ENCODE data around the gene PRL. TPM values are rescaled to one million over a fixed set of nuclear protein-coding genes. Genes with fewer than 3 reads are reported as not detected.

Gene PRL
- total RNA-seq, 1 experiment from 2014 or later = not detected

GRCh38 chr6:22302838-22303237, 6.0 kb upstream of the PRL start:
- no peak for DNase-seq (ENCODE audit: low spot score)
- Mint-ChIP-seq H3K9me3 (no peaks in the 10 kb centered on the region), H3K4me1 (peaks cover 15% of the 10 kb centered on the region), H3K4me3 (no peak overlapping the region), H3K27me3 (ENCODE audit: low read depth) (no peaks in the 10 kb centered on the region), H3K36me3 (no peaks in the 10 kb centered on the region), H3K27ac (no peak overlapping the region)
- ChIA-PET POLR2A (no interaction called here), CTCF (no interaction called here)
- ATAC-seq = no peak
- no peak for TF ChIP-seq ZBTB21 (CRISPR knock-in tag; IDR thresholded peaks at IDR 0.05; ENCODE audit: borderline replicate concordance)
- TF ChIP-seq GRHL2 (CRISPR knock-in tag; IDR thresholded peaks at IDR 0.05; ENCODE audit: insufficient replicate concordance, severe bottlenecking) = no peak
- no peak for TF ChIP-seq FOXJ3 (CRISPR knock-in tag; IDR thresholded peaks at IDR 0.05; ENCODE audit: borderline replicate concordance)
- no peak for TF ChIP-seq GABPB1 (CRISPR knock-in tag; IDR thresholded peaks at IDR 0.05)
- TF ChIP-seq AR (CRISPR knock-in tag; IDR thresholded peaks at IDR 0.05) = no peak
- TF ChIP-seq TCF7 (CRISPR knock-in tag; IDR thresholded peaks at IDR 0.05; ENCODE audit: low read depth) = no peak
- TF ChIP-seq CREM (CRISPR knock-in tag; IDR thresholded peaks at IDR 0.05) = no peak
- no peak for TF ChIP-seq MAX (CRISPR knock-in tag; IDR thresholded peaks at IDR 0.05)
- no peak for TF ChIP-seq PRDM15 (CRISPR knock-in tag; IDR thresholded peaks at IDR 0.05)
- no peak for TF ChIP-seq PREB (CRISPR knock-in tag; IDR thresholded peaks at IDR 0.05; ENCODE audit: borderline replicate concordance)
- TF ChIP-seq ATF2 (CRISPR knock-in tag; IDR thresholded peaks at IDR 0.05; ENCODE audit: borderline replicate concordance, low read depth) = no peak
- no peak for TF ChIP-seq SOX15 (CRISPR knock-in tag; IDR thresholded peaks at IDR 0.05)
- no peak for TF ChIP-seq NFE2L1 (CRISPR knock-in tag; IDR thresholded peaks at IDR 0.05)
- TF ChIP-seq, protein P1, sequence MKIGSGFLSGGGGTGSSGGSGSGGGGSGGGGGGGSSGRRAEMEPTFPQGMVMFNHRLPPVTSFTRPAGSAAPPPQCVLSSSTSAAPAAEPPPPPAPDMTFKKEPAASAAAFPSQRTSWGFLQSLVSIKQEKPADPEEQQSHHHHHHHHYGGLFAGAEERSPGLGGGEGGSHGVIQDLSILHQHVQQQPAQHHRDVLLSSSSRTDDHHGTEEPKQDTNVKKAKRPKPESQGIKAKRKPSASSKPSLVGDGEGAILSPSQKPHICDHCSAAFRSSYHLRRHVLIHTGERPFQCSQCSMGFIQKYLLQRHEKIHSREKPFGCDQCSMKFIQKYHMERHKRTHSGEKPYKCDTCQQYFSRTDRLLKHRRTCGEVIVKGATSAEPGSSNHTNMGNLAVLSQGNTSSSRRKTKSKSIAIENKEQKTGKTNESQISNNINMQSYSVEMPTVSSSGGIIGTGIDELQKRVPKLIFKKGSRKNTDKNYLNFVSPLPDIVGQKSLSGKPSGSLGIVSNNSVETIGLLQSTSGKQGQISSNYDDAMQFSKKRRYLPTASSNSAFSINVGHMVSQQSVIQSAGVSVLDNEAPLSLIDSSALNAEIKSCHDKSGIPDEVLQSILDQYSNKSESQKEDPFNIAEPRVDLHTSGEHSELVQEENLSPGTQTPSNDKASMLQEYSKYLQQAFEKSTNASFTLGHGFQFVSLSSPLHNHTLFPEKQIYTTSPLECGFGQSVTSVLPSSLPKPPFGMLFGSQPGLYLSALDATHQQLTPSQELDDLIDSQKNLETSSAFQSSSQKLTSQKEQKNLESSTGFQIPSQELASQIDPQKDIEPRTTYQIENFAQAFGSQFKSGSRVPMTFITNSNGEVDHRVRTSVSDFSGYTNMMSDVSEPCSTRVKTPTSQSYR (CRISPR knock-in tag; IDR thresholded peaks at IDR 0.05) = no peak
- TF ChIP-seq, protein P2, sequence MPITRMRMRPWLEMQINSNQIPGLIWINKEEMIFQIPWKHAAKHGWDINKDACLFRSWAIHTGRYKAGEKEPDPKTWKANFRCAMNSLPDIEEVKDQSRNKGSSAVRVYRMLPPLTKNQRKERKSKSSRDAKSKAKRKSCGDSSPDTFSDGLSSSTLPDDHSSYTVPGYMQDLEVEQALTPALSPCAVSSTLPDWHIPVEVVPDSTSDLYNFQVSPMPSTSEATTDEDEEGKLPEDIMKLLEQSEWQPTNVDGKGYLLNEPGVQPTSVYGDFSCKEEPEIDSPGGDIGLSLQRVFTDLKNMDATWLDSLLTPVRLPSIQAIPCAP (CRISPR knock-in tag; IDR thresholded peaks at IDR 0.05) = no peak
- no peak for TF ChIP-seq SMAD4 (CRISPR knock-in tag; IDR thresholded peaks at IDR 0.05)
- TF ChIP-seq, protein P3, sequence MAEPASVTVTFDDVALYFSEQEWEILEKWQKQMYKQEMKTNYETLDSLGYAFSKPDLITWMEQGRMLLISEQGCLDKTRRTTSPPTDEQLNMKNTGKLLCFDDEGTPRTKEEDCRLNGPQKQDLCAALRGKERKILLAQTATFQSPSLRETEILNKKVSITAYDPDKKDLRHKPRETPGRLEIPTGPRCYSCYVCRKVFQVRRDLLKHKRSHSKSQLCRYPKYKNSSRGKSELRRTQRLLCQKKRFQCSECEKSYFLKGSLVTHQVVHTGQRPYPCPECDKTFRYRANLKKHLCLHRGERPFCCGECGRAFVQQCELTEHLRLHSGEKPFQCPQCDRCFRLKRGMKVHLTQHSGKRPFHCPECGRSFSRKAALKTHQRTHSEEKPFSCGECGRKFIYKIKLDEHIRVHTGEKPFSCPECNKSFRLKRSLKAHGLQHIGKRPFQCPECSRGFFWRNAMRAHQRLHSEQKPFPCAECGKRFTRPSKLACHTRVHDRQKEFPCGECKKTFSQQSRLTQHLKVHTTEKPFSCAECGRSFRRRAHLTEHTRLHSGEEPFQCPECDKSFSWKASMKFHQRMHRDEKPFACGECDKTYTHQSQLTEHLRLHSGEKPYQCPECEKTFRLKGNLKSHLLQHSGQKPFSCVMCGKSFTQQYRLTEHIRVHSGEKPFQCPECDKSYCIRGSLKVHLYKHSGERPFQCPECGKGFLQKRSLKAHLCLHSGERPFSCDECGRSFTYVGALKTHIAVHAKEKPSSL (CRISPR knock-in tag; conservative IDR thresholded peaks at IDR 0.05) = no peak
- TF ChIP-seq NFYB (CRISPR knock-in tag; conservative IDR thresholded peaks at IDR 0.05; ENCODE audit: low read depth) = no peak
- no peak for TF ChIP-seq NR2C2 (CRISPR knock-in tag; IDR thresholded peaks at IDR 0.05)

All from WTC11 (cell line).